ENCODE data around the gene GAK.

DNA sequence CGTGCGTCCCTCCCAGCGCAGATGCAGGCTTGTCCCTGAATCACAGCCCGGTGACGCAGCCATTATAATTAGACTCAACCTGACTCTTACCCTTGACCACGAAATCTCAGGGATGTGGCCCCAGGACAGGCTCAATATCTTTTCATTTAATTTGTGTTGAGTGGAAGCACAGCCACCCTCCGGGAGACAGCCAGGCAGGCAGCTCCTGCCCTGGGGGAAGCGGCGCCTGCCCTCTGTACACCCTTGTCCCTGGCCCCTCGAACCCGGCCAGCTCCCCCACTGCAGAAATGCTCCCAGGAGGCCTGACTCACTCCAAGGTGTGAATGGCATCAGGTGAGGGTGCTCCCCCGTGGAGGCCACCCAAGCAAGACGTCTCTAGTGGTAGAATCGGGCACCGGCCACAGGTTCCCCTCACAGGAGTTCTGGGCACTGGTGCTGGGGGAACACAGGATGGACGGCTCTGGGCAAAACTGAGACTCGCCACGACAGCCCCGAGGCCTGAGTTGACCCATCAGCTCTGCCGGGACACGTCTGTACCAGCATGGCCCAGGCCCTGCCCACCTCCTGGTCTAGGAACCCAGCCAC, 108.8 kb downstream of the GAK start:
- TF ChIP-seq, protein P1, sequence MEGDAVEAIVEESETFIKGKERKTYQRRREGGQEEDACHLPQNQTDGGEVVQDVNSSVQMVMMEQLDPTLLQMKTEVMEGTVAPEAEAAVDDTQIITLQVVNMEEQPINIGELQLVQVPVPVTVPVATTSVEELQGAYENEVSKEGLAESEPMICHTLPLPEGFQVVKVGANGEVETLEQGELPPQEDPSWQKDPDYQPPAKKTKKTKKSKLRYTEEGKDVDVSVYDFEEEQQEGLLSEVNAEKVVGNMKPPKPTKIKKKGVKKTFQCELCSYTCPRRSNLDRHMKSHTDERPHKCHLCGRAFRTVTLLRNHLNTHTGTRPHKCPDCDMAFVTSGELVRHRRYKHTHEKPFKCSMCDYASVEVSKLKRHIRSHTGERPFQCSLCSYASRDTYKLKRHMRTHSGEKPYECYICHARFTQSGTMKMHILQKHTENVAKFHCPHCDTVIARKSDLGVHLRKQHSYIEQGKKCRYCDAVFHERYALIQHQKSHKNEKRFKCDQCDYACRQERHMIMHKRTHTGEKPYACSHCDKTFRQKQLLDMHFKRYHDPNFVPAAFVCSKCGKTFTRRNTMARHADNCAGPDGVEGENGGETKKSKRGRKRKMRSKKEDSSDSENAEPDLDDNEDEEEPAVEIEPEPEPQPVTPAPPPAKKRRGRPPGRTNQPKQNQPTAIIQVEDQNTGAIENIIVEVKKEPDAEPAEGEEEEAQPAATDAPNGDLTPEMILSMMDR (IDR thresholded peaks at IDR 0.05) = no peak
- TF ChIP-seq POLR2A (IDR thresholded peaks at IDR 0.05) (no peak), EP300 (IDR thresholded peaks at IDR 0.05; ENCODE audit: low read depth) (no peak)

Measured in transverse colon (tissue), 3 donors.